ENCODE measurements around the gene TNK1. TPM values are rescaled to one million over a fixed set of nuclear protein-coding genes. Genes with fewer than 3 reads are reported as not detected.

TNK1 gene
- total RNA-seq, 2 donors from 2014 or later, result 22.2 to 24.9 TPM

- no peak for ATAC-seq
- peak in 1 of 2 donors; percentile 27 for DNase-seq
- intact Hi-C loops (cut with DNase I, micrococcal nuclease), result no loop called here
These were observed 24.7 kb downstream of the TNK1 start for GRCh38 chr17:7405350-7406234.

- no peak for ATAC-seq
- intact Hi-C loops (cut with DNase I, micrococcal nuclease), result no loop called here
- DNase-seq, result no peak
These were observed 25.4 kb downstream of the TNK1 start for GRCh38 chr17:7406235-7406825.

- ATAC-seq, result no peak
- DNase-seq, result no peak
- intact Hi-C loops (cut with DNase I, micrococcal nuclease), result no loop called here
These were observed 26.2 kb downstream of the TNK1 start for GRCh38 chr17:7407082-7407481.

GRCh38 chr17:7407485-7408251 is 26.8 kb downstream of the TNK1 start, which contains the start of gene NLGN2:
TSS of gene NLGN2 (plus strand) at chr17:7407845. CDS start at chr17:7408256, 411 bp downstream.
- ATAC-seq (no peak), DNase-seq (no peak)
- intact Hi-C loops (cut with DNase I, micrococcal nuclease), result no loop called here

GRCh38 chr17:7408252-7408727 is 27.4 kb downstream of the TNK1 start:
- DNase-seq (peak in 1 of 2 donors; percentile 33), ATAC-seq (no peak)

GRCh38 chr17:7408863-7409262 is 28.0 kb downstream of the TNK1 start:
- ATAC-seq, result no peak
- no peak for DNase-seq
- intact Hi-C loops (cut with DNase I, micrococcal nuclease), result no loop called here

More at GRCh38 chr17:7408252-7408727, 27.4 kb downstream of the TNK1 start:
- intact Hi-C loops (cut with DNase I, micrococcal nuclease), result no loop called here

- DNase-seq, result no peak
- ATAC-seq, result no peak
- intact Hi-C loops (cut with DNase I, micrococcal nuclease), result no loop called here
These were observed 28.8 kb downstream of the TNK1 start for GRCh38 chr17:7409716-7410115.

GRCh38 chr17:7410634-7411426 is 29.9 kb downstream of the TNK1 start:
- DNase-seq (no peak), ATAC-seq (no peak)
- intact Hi-C loops (cut with DNase I, micrococcal nuclease), result no loop called here

- ATAC-seq (no peak), DNase-seq (no peak)
- intact Hi-C loops (cut with DNase I, micrococcal nuclease), result no loop called here
These were observed 30.5 kb downstream of the TNK1 start for GRCh38 chr17:7411427-7411750.

- ATAC-seq, result no peak
- intact Hi-C loops (cut with DNase I, micrococcal nuclease), result no loop called here
- DNase-seq, result no peak
These were observed 32.6 kb downstream of the TNK1 start for GRCh38 chr17:7413346-7413985.

GRCh38 chr17:7414837-7415236 is 33.9 kb downstream of the TNK1 start:
- DNase-seq (no peak), ATAC-seq (no peak)
- intact Hi-C loops (cut with DNase I, micrococcal nuclease), result no loop called here

- DNase-seq (no peak), ATAC-seq (no peak)
- intact Hi-C loops (cut with DNase I, micrococcal nuclease), result no loop called here
These were observed 34.9 kb downstream of the TNK1 start for GRCh38 chr17:7415784-7416183.

- DNase-seq, result no peak
- intact Hi-C loops (cut with DNase I, micrococcal nuclease), result no loop called here
- ATAC-seq, result peak; percentile 24
These were observed 35.4 kb downstream of the TNK1 start for GRCh38 chr17:7416323-7416722.

- intact Hi-C loops (cut with DNase I, micrococcal nuclease), result no loop called here
- no peak for ATAC-seq
These were observed 36.3 kb downstream of the TNK1 start for GRCh38 chr17:7417056-7417655.

GRCh38 chr17:7418472-7419152 is 37.7 kb downstream of the TNK1 start:
- ATAC-seq, result no peak
- DNase-seq, result no peak
- intact Hi-C loops (cut with DNase I, micrococcal nuclease), result no loop called here

More at GRCh38 chr17:7417056-7417655, 36.3 kb downstream of the TNK1 start:
- no peak for DNase-seq

- DNase-seq (no peak), ATAC-seq (no peak)
- intact Hi-C loops (cut with DNase I, micrococcal nuclease), result no loop called here
These were observed 39.1 kb downstream of the TNK1 start, which contains the start of gene SPEM1 for GRCh38 chr17:7419819-7420610. TSS of gene SPEM1 (plus strand) at chr17:7420324. CDS start at chr17:7420385, 61 bp downstream.
